Measurements from ENCODE around the gene EIF2AK2.

DNA sequence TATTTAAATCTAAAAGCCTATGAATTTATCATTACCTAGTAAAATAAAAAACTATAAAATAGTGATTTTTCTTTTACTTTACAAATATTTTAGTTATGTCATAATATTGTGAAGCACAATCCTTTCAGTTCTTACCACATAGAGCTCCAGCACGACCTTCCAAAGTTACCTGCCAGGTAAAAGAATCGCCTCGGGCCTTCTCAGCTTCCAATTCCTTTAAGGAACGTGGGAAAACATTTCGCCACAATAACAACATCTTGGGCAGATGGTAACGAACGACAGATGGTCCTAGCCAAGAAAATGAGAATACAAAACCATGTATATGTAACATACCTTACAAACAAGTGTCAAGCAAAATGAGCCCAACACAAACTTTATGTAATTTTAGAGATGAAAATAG lies 96.3 kb downstream of the EIF2AK2 start:
- TF ChIP-seq CTCF (IDR thresholded peaks at IDR 0.05; ENCODE audit: low read length) (no peak), EZH2 (optimal IDR thresholded peaks at IDR 0.05; ENCODE audit: low read depth, low read length) (no peak), EZH2phosphoT487 (IDR thresholded peaks at IDR 0.05; ENCODE audit: low read length) (no peak)

Data from MM.1S (cell line).